SK-N-SH (cell line): ENCODE data around the gene ZNF444. TPM values are rescaled to one million over a fixed set of nuclear protein-coding genes. Genes with fewer than 3 reads are reported as not detected.

Experiments
- CTCF ChIA-PET: fragments of 300-600, 350-600 bp; formaldehyde crosslinking; extraction: SDS; loops from one replicate; lab custom pipeline; 2021; lab: Yijun Ruan, JAX
- POLR2A ChIA-PET: fragments of 350-600 bp; sonication (Branson Sonifier 250); formaldehyde crosslinking; extraction: SDS; loops from one replicate; lab custom pipeline; 2020; ENCODE audit warnings: antibody characterized with exemption, inconsistent platforms; lab: Yijun Ruan, JAX
- DNase-seq: peaks from one replicate; pipeline ENCODE4 v3.0.0; 2012
- H2AFZ ChIP-seq: fragments of 200-600 bp; sonication (generic); 2 replicates; pipeline ENCODE4 v1.8.1; 2016; ENCODE audit warnings: antibody characterized with exemption, mild to moderate bottlenecking, low read depth
- H3F3A ChIP-seq: fragments of 200-600 bp; sonication (generic); replicated peaks from 2 replicates; pipeline ENCODE3; 2016; ENCODE audit warnings: antibody characterized with exemption, mild to moderate bottlenecking; ENCODE audit not compliant: insufficient read depth
- H3K27ac ChIP-seq, 2 experiments: fragments of 200-500 bp in 1 of 2; fragments of 200-600 bp in 1 of 2; sonication (Bioruptor generic) in 1 of 2; sonication (generic), shearing (Covaris generic) in 1 of 2; 2 replicates each; pipeline versions ENCODE4 v1.5.1 to v1.6.1; 2014 to 2016; ENCODE audit warnings: low read depth in 2 of 2, inconsistent platforms in 1 of 2, low read length in 1 of 2, mild to moderate bottlenecking in 1 of 2, mixed read lengths in 1 of 2
- H3K27me3 ChIP-seq: fragments of 200-600 bp; sonication (generic), shearing (Covaris generic); 2 replicates; pipeline ENCODE4 v1.6.1; 2016; ENCODE audit warnings: mixed run types; ENCODE audit not compliant: insufficient read depth
- H3K36me3 ChIP-seq, 2 experiments: fragments of 200-500 bp in 1 of 2; fragments of 200-600 bp in 1 of 2; sonication (Bioruptor generic) in 1 of 2; sonication (generic) in 1 of 2; replicated peaks in 1 of 2; 2 replicates each; pipeline versions ENCODE3 to v1.5.1; 2014 to 2016; ENCODE audit warnings: low read length in 1 of 2, mild to moderate bottlenecking in 1 of 2; ENCODE audit not compliant: insufficient read depth in 2 of 2, control insufficient read depth in 1 of 2
- H3K4me1 ChIP-seq, 2 experiments: fragments of 200-500 bp in 1 of 2; fragments of 200-600 bp in 1 of 2; sonication (Bioruptor generic) in 1 of 2; sonication (generic), shearing (Covaris generic) in 1 of 2; 2 replicates each; pipeline versions ENCODE4 v1.5.1 to v1.6.1; 2014 to 2016; ENCODE audit warnings: low read depth in 1 of 2, low read length in 1 of 2, mixed run types in 1 of 2; ENCODE audit not compliant: insufficient read depth in 2 of 2, control insufficient read depth in 1 of 2
- H3K4me2 ChIP-seq: fragments of 200-600 bp; sonication (generic), shearing (Covaris generic); 2 replicates; pipeline ENCODE4 v1.6.1; 2017; ENCODE audit warnings: mixed run types
- H3K4me3 ChIP-seq, 2 experiments: fragments of 200-500 bp in 1 of 2; fragments of 200-600 bp in 1 of 2; sonication (Bioruptor generic) in 1 of 2; sonication (generic), shearing (Covaris generic) in 1 of 2; 2 replicates each; pipeline versions ENCODE4 v1.5.1 to v1.8.1; 2014 to 2016; ENCODE audit warnings: low read depth in 2 of 2, inconsistent platforms in 1 of 2, low read length in 1 of 2, mild to moderate bottlenecking in 1 of 2, mixed read lengths in 1 of 2, moderate library complexity in 1 of 2
- H3K79me2 ChIP-seq: fragments of 200-600 bp; sonication (generic); 2 replicates; pipeline ENCODE4 v1.8.1; 2017; ENCODE audit warnings: mild to moderate bottlenecking; ENCODE audit not compliant: insufficient read depth
- H3K9ac ChIP-seq: fragments of 200-600 bp; sonication (generic); 2 replicates; pipeline ENCODE4 v1.6.1; 2017; ENCODE audit warnings: mixed run types
- H3K9me2 ChIP-seq: fragments of 200-600 bp; sonication (generic); 2 replicates; pipeline ENCODE4 v1.6.1; 2017; ENCODE audit warnings: mixed run types
- H3K9me3 ChIP-seq: fragments of 200-600 bp; sonication (generic); 2 replicates; pipeline ENCODE4 v1.6.1; 2017; ENCODE audit warnings: mixed run types, mild to moderate bottlenecking, moderate library complexity
- H4K20me1 ChIP-seq: fragments of 200-600 bp; sonication (generic); 2 replicates; pipeline ENCODE4 v1.6.1; 2017; ENCODE audit warnings: mild to moderate bottlenecking, mixed run types; ENCODE audit not compliant: insufficient read depth
- EZH2phosphoT487 ChIP-seq: fragments of 200-600 bp; sonication (generic); IDR thresholded peaks from 2 replicates; pipeline ENCODE4 v1.6.1; 2017; ENCODE audit warnings: low read depth, mixed run types, mild to moderate bottlenecking, antibody characterized with exemption, moderate library complexity, borderline replicate concordance
- FOSL2 ChIP-seq: IDR thresholded peaks from 2 replicates; pipeline ENCODE4 v1.4.0; 2012; ENCODE audit warnings: low read depth, mild to moderate bottlenecking, moderate library complexity, borderline replicate concordance
- FOXJ3 ChIP-seq: sonication (generic); formaldehyde crosslinking; IDR thresholded peaks from 2 replicates; pipeline ENCODE4 v1.5.1; 2020; ENCODE audit warnings: mild to moderate bottlenecking, missing genetic modification reagents
- GABPA ChIP-seq: IDR thresholded peaks from 2 replicates; pipeline ENCODE4 v1.4.0; 2012; ENCODE audit warnings: low read depth, mild to moderate bottlenecking
- GATA2 ChIP-seq: sonication (generic); formaldehyde crosslinking; IDR thresholded peaks from 2 replicates; pipeline ENCODE4 v1.5.0; 2020; ENCODE audit warnings: mild to moderate bottlenecking, missing genetic modification reagents
- JUND ChIP-seq: IDR thresholded peaks from 2 replicates; pipeline ENCODE4 v1.4.0; 2012
- MAX ChIP-seq: IDR thresholded peaks from 2 replicates; pipeline ENCODE4 v1.4.0; 2012; ENCODE audit warnings: low read depth
- MEF2A ChIP-seq: IDR thresholded peaks from 2 replicates; pipeline ENCODE4 v1.4.0; 2012; ENCODE audit warnings: low read depth, borderline replicate concordance
- MXI1 ChIP-seq: IDR thresholded peaks from 2 replicates; pipeline ENCODE4 v1.6.1; 2012; ENCODE audit warnings: mild to moderate bottlenecking, low read depth, low read length, improper control_type of control experiment
- PBX3 ChIP-seq: IDR thresholded peaks from 2 replicates; pipeline ENCODE4; 2012
- POLR2AphosphoS5 ChIP-seq: IDR thresholded peaks from 2 replicates; pipeline ENCODE4 v1.6.1; 2012; ENCODE audit warnings: low read depth, low read length
- RCOR1 ChIP-seq: fragments of 150-350 bp; IDR thresholded peaks from 2 replicates; pipeline ENCODE4 v1.6.1; 2017; ENCODE audit warnings: antibody characterized with exemption, low read length
- REST ChIP-seq: IDR thresholded peaks from 2 replicates; pipeline ENCODE4 v1.6.1; 2012; ENCODE audit warnings: mild to moderate bottlenecking, low read depth, low read length, moderate library complexity
- RFX5 ChIP-seq: IDR thresholded peaks from 2 replicates; pipeline ENCODE4 v1.6.1; 2012; ENCODE audit warnings: mild to moderate bottlenecking, improper control_type of control experiment, low read length
- RXRA ChIP-seq: IDR thresholded peaks from 2 replicates; pipeline ENCODE4 v1.4.0; 2012; ENCODE audit warnings: low read depth, mild to moderate bottlenecking, borderline replicate concordance
- SIN3A ChIP-seq: IDR thresholded peaks from 2 replicates; pipeline ENCODE4 v1.6.1; 2012; ENCODE audit warnings: low read depth, mild to moderate bottlenecking, low read length, moderate library complexity, borderline replicate concordance
- TEAD4 ChIP-seq: IDR thresholded peaks from 2 replicates; pipeline ENCODE4 v1.4.0; 2012; ENCODE audit warnings: mild to moderate bottlenecking, borderline replicate concordance; ENCODE audit not compliant: insufficient read depth
- USF1 ChIP-seq: IDR thresholded peaks from 2 replicates; pipeline ENCODE4 v1.4.0; 2012; ENCODE audit warnings: low read depth, borderline replicate concordance
- USF2 ChIP-seq: fragments of 150-350 bp; IDR thresholded peaks from 2 replicates; pipeline ENCODE4 v1.6.1; 2017; ENCODE audit warnings: antibody characterized with exemption, low read length, low read depth, borderline replicate concordance
- ZBTB33 ChIP-seq: IDR thresholded peaks from 2 replicates; pipeline ENCODE4 v1.4.0; 2012; ENCODE audit warnings: low read depth, borderline replicate concordance
- WGBS: methylation state at CpG from one replicate; pipeline ENCODE4 v1.1.6; 2017; ENCODE audit warnings: low lambda C conversion rate; 5-methylcytosine and 5-hydroxymethylcytosine counted together
- polyA plus RNA-seq, 3 experiments: library from polyadenylated mRNA; depleted of rRNA; stranded (reverse); fragments of >200 nt; gene quantifications; 2 replicates each; pipeline ENCODE4 v1.2.3, GENCODE V29; 2012

The ZNF444 gene
- polyA plus RNA-seq, 1 of the 3 experiments (the other 2 are of a cell fraction): 23.2 TPM

- no peak for DNase-seq
- H2AFZ ChIP-seq: peak overlapping the region; percentile 90
- H3K36me3 ChIP-seq: no peaks in the 10 kb centered on the region
- no peaks in the 10 kb centered on the region for H3K27me3 ChIP-seq
- no peaks in the 10 kb centered on the region for H3K9me2 ChIP-seq
- TF ChIP-seq MEF2A (no peak), FOXJ3 (no peak), GABPA (no peak), RFX5 (no peak), ZBTB33 (no peak), MAX (no peak), JUND (no peak), PBX3 (no peak), USF2 (no peak), POLR2AphosphoS5 (no peak), REST (no peak), TEAD4 (no peak), RCOR1 (no peak), EZH2phosphoT487 (no peak), RXRA (no peak), USF1 (no peak), FOSL2 (no peak), MXI1 (no peak), SIN3A (no peak), GATA2 (CRISPR knock-in tag) (no peak)
- no peaks in the 10 kb centered on the region for H4K20me1 ChIP-seq
- WGBS: 45% methylated on average over 14 of the region's 14 CpGs
- H3K4me3 ChIP-seq: no peak overlapping the region
- H3K4me1 ChIP-seq: peaks cover 0 to 9% of the 10 kb centered on the region in 2 experiments; a peak in 2 of 4 replicates
- H3F3A ChIP-seq: no peaks in the 10 kb centered on the region
- peak overlapping the region in 1 of 2 experiments; percentile 52; a peak in 1 of 4 replicates for H3K27ac ChIP-seq
- no peak overlapping the region for H3K9ac ChIP-seq
- H3K4me2 ChIP-seq: peak overlapping the region; percentile 65; the same call in 1 of the 2 replicates
- no peaks in the 10 kb centered on the region for H3K9me3 ChIP-seq
- CTCF ChIA-PET: interaction anchor here (1.0 to 4.4 kb wide), 4 partner anchors 9 to 68 kb away, joined by 3 to 12 read pairs (median 3); no protein-coding TSS in a partner anchor
- POLR2A ChIA-PET: no interaction called here
- no peaks in the 10 kb centered on the region for H3K79me2 ChIP-seq
These were observed 7.0 kb upstream of the ZNF444 start for GRCh38 chr19:56133858-56134653.
